ENCODE data around the gene ZNF485. TPM values are rescaled to one million over a fixed set of nuclear protein-coding genes. Genes with fewer than 3 reads are reported as not detected.
A peak's percentile ranks its signal among the peaks of the same experiment; 100 is the strongest.
"Not testable (repeated sequence)": the region's sequence is repeated elsewhere in the genome, so short reads cannot be mapped to it uniquely, and the experiment has no call there.

ZNF485 gene
- 1 to 10 TPM; 7.4 to 9.6 TPM for total RNA-seq

DNA sequence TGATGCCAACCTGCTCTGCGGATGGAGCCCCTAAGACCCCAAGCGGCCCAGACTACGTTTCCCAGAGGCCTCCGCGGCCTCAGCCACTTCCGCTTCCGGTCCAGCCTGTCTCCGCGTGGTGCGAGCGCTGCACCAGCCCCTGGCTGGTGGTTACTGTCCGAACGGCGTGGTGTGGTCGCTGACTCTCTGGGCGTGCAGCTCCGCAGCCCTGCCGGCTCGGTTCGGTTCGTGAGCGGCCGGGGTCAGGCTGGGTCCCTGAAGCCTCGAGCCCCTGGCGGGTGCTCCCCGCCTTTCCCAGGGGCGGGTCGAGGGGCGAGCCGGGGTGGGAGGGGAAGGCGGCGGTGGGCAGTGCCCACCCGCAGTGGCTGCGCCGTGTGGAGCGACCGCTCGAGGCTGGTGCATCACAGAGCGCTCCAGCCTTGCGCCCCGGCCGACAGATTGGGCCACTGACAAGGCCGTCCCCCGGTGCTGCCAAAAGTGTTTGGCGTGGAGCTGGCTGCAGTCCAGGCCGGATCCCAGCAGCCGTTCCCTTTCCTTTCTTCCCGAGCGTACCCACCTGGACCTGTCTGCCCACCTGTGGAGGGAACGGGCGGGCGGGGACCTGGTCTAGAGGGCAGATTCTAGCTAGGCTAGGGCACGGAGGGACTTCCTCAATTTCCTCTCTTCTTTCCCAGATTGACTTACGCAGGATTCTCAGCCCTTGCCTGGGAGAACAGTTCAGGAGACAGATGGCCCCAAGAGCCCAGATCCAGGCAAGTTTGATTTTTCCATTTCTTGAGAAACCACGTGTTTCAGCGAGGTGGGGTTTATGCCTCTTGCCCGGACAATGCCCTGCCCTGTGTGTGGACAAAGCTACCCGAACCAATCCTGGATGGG lies at the start of gene ZNF485:
Gene ZNF485, plus strand, starts transcription at position 116 of the 876 bp plus-strand sequence. Its CDS starts 613 bp downstream, at position 729.
- H3K27ac Mint-ChIP-seq = peak within 1 kb of the TSS; percentile 88
- H3K9me3 Mint-ChIP-seq = peaks cover 21% of the 10 kb centered on the region
- H3K36me3 Mint-ChIP-seq = peaks cover 48% of the 10 kb centered on the region
- H3K4me3 Mint-ChIP-seq = peak within 1 kb of the TSS; percentile 83
- peaks cover 20% of the 10 kb centered on the region for H3K4me1 Mint-ChIP-seq
- DNase-seq = peak; percentile 75
- no peaks in the 10 kb centered on the region for H3K27me3 Mint-ChIP-seq

DNA sequence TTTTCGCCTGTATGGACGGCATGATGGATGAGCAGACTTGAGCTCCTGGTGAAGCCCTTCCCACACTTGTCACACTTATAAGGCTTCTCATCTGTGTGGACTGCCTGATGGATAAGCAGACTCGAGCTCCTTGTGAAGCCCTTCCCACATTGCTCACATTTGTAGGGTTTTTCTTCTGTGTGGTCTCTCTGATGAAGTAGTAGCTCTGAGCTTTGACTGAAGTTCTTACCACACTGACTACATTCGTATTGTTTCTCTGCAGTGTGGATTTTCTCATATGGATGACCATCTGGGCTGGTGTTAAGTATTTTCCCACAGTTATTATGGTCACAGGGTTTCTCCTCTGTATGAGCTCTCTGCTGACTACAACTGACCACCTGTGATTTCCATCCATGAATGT lies 49.0 kb upstream of the ZNF485 start:
- no peaks in the 10 kb centered on the region for H3K27me3 Mint-ChIP-seq
- peaks cover 65% of the 10 kb centered on the region for H3K9me3 Mint-ChIP-seq
- no peaks in the 10 kb centered on the region for H3K4me1 Mint-ChIP-seq
- no peak overlapping the region for H3K4me3 Mint-ChIP-seq
- DNase-seq = no peak
- H3K27ac Mint-ChIP-seq = no peak overlapping the region
- peaks cover 82% of the 10 kb centered on the region for H3K36me3 Mint-ChIP-seq

DNA sequence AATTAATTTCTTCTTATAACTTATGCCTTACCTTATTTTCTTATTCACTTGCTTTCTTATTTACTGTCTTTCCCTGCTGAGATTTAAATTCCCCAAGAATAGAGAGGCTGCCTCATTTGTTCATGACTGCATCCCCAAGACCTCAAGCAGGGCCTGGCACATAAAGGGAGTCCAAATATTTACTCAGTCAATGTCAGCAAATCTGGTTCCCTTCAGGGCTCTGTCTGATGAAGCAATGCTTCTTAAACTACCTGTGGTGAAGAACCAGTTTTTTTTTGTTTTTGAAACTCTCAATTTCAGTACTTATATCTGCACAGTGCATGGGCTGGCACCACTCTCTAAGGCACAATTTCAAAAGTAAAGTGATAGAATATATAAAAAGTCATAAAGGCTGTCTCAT lies 36.6 kb upstream of the ZNF485 start:
- DNase-seq = no peak
- H3K4me3 Mint-ChIP-seq = no peak overlapping the region
- no peak overlapping the region for H3K27ac Mint-ChIP-seq
- H3K4me1 Mint-ChIP-seq = peaks cover 18% of the 10 kb centered on the region
- H3K27me3 Mint-ChIP-seq = no peaks in the 10 kb centered on the region
- peaks cover 19% of the 10 kb centered on the region for H3K9me3 Mint-ChIP-seq
- H3K36me3 Mint-ChIP-seq = peaks cover 60% of the 10 kb centered on the region

DNA sequence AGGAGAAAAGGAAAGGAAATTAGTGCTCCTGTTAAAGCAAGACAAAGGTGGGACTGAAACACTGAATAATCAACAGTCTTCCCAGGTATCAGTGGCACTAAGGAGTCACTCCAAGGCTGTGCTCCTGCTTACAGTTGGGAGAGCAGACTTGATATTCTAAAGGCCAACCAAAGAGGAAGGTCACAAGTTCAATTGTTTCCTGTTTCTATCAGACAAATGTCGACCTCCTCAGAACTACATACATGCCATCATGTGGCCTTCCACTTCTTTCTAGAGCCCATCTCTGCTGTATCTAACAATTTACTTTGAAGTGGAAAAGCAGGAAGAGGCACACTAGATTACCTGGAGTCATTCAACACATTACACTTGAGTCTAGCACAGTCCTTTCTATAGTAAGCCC lies 35.3 kb upstream of the ZNF485 start:
- H3K36me3 Mint-ChIP-seq = peaks cover 61% of the 10 kb centered on the region
- H3K4me3 Mint-ChIP-seq = no peak overlapping the region
- peaks cover 24% of the 10 kb centered on the region for H3K4me1 Mint-ChIP-seq
- no peak for DNase-seq
- peaks cover 30% of the 10 kb centered on the region for H3K9me3 Mint-ChIP-seq
- H3K27ac Mint-ChIP-seq = no peak overlapping the region
- no peaks in the 10 kb centered on the region for H3K27me3 Mint-ChIP-seq

DNA sequence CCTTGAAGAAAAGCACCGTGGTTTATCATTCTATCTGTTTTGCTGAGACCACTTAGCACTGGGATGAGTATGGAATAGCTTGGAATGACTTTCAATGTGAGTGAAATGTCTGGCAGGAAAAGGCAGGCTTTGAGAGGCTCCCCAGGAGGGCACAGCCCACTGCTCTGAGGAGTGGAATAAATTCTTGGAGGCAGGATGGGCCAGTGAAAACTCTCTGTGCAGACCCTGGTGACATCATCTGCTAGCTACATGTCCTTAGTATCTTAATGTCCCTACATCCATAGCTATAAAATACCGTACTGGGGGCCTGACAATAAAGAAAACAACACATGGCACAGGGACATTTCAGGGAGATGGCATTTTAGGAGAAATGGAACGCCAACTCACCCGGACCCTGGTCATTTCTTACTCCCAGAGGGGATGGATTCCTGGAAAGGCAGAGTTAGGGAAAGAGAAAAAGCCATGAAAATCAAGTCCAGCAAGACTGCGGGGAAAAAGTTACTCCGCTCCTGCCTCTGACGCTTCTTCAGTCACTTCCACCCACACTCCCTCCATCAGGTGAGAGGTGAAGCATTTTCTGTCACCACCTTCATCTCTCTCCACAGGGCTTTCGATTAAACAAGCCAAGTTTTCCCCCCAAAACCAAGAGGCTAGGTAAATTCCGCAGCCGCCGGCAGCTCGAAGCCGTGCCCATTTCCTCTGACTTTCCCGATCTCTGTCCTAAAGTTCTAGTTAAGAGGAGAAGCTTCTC lies 32.8 kb upstream of the ZNF485 start:
- Mint-ChIP-seq H3K9me3 (peaks cover 39% of the 10 kb centered on the region), H3K4me1 (peaks cover 27% of the 10 kb centered on the region), H3K4me3 (peak overlapping the region; percentile 63), H3K27ac (peak overlapping the region; percentile 52), H3K36me3 (peaks cover 52% of the 10 kb centered on the region), H3K27me3 (no peaks in the 10 kb centered on the region)
- no peak for DNase-seq

DNA sequence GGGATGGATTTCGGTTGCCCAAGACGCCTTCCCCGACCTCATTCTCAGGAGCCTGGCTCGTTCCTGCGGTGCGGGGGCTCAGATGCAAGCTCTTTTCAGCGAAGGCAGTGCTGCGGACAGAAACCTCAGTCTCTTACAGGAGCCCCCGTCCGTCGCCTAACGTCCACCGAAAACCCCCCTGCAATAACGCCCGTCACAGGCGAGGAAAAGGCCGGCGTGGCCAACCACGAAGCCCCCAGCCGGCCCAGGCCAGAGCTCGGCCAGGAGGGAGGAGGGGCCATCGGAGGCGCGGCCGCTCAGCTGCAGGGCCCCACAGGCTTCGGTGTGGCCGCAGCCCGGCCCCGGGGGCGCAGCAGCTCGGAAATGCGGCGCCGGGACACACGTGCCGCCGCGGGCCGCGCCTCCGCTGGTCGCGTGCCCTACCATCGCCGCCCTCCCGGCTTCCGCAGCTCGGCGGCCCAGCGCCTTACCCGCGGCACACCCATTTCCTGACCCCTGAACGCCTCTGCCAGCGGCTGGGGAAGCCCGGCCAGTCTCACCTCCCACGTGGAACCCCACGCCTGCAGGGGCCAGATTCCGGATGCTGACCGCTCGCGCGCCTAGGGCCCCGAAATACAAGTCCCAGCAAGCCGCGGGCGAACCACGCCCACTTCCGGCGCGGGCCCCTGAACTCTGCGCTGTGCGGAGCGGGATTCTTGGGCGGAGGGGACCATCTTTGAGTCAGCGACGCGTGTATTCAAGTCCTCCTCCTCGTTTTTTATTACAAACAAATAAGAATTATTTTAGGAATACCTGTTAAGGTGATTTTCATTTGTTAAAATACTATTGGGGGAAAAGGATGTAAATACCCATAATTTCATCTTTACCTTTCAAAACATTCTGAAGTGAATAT lies 32.0 kb upstream of the ZNF485 start, which contains the start of gene ZNF239:
Gene ZNF239, minus strand, starts transcription at position 616 of the 892 bp plus-strand sequence. CDS start 16,537 bp downstream, outside the sequence.
- peaks cover 27% of the 10 kb centered on the region for H3K4me1 Mint-ChIP-seq
- H3K9me3 Mint-ChIP-seq = peaks cover 41% of the 10 kb centered on the region
- peak within 1 kb of the TSS; percentile 85 for H3K27ac Mint-ChIP-seq
- no peaks in the 10 kb centered on the region for H3K27me3 Mint-ChIP-seq
- peak; percentile 84 for DNase-seq
- H3K36me3 Mint-ChIP-seq = peaks cover 52% of the 10 kb centered on the region
- peak within 1 kb of the TSS; percentile 71 for H3K4me3 Mint-ChIP-seq

DNA sequence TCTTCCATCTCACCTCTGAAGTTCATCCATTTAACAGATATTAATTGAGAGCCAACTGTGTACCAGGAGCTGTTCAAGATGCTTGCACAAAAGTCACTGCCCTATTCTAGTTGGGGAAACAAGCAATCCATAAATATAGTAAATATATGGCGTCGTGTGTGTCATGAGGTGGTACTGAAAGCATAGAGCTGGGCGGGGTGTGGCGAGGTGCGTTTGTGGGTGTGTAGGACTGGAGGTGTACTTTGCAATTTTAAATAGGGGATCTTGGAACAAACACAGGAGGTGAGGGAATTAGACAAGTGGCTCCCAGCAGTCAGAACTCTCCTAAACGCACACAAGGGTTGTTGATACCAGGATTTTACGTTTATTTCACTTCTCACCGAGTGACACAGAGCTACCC lies 31.3 kb upstream of the ZNF485 start:
- peaks cover 52% of the 10 kb centered on the region for H3K36me3 Mint-ChIP-seq
- peak overlapping the region; percentile 71 for H3K4me3 Mint-ChIP-seq
- no peaks in the 10 kb centered on the region for H3K27me3 Mint-ChIP-seq
- H3K4me1 Mint-ChIP-seq = peaks cover 27% of the 10 kb centered on the region
- peaks cover 41% of the 10 kb centered on the region for H3K9me3 Mint-ChIP-seq
- DNase-seq = no peak
- H3K27ac Mint-ChIP-seq = peak overlapping the region; percentile 85

DNA sequence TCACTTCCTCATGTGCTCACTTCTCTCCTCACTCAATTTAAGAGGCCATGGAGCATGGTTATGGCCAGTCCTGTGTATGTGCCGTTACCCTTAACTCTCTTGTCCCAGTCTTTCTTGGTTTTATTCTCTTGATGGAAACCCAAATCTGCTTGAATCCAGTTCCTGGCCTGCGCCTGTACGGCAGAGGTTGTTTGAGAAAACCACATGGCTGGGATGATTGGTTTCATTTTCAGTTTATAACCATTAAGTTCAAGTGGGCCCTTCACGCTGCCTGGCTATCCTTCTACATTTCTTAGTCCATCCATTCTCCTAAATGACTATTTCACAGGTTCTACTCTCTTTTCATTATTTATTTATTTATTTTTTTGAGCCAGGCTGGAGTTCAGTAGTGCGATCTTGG lies 30.2 kb upstream of the ZNF485 start:
- Mint-ChIP-seq H3K27ac (no peak overlapping the region), H3K27me3 (no peaks in the 10 kb centered on the region), H3K4me3 (peak overlapping the region; percentile 7), H3K36me3 (peaks cover 44% of the 10 kb centered on the region), H3K9me3 (peaks cover 37% of the 10 kb centered on the region), H3K4me1 (peaks cover 23% of the 10 kb centered on the region)
- DNase-seq = no peak

DNA sequence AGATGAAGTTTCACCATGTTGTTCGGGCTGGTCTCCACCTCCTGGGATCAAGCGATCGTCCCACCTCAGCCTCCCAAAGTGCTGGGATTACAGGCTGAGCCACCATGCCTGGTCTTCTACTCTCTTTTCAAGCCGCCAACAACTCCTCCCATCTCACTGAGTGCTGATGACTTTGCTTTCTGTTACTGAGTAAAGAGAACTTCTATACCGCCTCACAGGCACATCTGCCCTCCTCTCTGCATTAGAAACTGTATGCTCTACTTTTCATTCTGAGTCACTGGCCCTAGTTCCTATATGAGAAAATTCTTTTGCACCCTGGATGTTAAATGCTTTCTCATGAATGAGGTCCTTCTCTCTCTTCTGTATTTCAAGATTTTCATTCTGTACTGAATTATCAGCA lies 29.7 kb upstream of the ZNF485 start:
- Mint-ChIP-seq H3K36me3 (peaks cover 41% of the 10 kb centered on the region), H3K27ac (no peak overlapping the region), H3K4me1 (peaks cover 19% of the 10 kb centered on the region), H3K4me3 (no peak overlapping the region), H3K9me3 (peaks cover 39% of the 10 kb centered on the region), H3K27me3 (no peaks in the 10 kb centered on the region)
- no peak for DNase-seq

DNA sequence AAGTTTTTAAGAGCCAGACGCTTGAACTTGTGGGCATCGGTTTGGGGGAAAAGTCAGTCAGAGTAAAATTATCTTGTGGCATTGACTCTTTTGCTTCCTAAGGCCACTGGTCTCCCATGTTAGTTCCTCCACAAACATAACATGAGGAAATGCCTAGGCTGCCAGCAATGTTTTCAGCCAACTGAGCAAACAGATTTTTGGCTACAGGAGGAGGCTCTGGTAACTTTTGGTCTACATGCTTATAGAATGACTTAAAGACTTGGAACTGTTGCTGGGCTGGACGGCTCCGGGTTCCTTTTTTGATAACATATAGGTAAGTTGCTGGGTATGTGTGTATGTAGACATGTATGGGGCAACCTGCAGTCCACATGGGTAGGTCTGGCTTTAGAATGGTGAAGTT lies 22.2 kb upstream of the ZNF485 start:
- Mint-ChIP-seq H3K9me3 (peaks cover 2% of the 10 kb centered on the region), H3K27me3 (no peaks in the 10 kb centered on the region), H3K27ac (no peak overlapping the region), H3K4me1 (peaks cover 7% of the 10 kb centered on the region), H3K4me3 (no peak overlapping the region), H3K36me3 (peaks cover 2% of the 10 kb centered on the region)
- no peak for DNase-seq

DNA sequence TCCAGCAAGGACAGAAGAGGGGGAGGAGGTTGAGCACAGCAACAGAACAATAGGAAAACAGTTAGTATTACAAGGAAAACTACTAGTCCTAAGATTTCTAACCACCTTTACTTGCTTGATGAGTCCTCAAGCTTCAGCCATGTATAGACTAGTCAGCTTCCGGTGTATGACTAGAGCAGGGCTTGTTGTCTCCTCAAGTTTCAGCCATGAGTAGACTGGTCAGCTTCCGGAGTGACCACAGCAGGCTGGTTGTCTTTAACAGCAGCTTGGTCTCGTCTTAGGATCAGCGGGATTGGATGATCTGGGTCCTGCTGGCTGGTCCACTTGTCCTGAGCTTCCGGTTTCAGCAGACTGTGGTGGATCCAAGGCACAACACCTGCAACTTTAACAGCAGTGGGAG lies 21.2 kb upstream of the ZNF485 start:
- DNase-seq = no peak
- Mint-ChIP-seq H3K9me3 (peaks cover 2% of the 10 kb centered on the region), H3K4me1 (peaks cover 7% of the 10 kb centered on the region), H3K36me3 (peaks cover 2% of the 10 kb centered on the region), H3K4me3 (no peak overlapping the region), H3K27me3 (no peaks in the 10 kb centered on the region), H3K27ac (no peak overlapping the region)

DNA sequence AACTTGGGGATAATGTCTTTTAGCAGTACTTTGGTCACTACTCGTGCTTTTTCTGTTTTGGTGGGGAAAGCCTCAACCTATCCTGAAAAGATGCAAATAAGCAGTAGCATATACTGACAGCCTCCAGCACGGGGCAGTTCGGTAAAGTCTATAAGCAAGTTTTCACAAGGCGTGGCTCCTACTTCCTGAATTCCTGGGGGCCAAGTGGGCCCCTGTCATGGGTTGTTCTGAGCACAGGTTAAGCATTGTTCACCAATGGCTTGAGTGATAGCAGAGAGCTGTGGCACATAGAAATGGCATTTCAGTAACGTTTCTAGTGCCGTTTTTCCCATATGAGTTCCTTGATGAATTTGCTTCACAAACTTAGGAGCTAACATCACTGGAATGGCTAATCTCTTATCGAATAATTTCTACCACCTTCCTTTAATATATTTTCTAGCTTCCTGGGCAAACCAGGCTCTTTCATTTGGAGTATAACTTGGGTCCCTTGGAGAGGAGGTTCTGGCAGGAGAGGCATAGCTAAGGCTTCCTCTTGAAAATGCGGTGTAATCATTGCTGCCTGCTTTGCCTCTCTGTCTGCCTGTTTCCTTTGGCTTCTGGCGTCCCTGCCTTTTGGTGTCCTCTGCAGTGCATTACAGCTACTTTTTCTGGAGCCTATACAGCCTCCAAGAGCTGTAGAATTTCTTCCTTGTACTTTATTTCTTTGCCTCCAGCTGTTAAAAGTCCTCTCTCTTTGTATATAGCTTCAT lies 20.1 kb upstream of the ZNF485 start:
- peaks cover 7% of the 10 kb centered on the region for H3K4me1 Mint-ChIP-seq
- no peak overlapping the region for H3K27ac Mint-ChIP-seq
- peaks cover 6% of the 10 kb centered on the region for H3K9me3 Mint-ChIP-seq
- no peaks in the 10 kb centered on the region for H3K27me3 Mint-ChIP-seq
- H3K4me3 Mint-ChIP-seq = no peak overlapping the region
- DNase-seq = no peak
- H3K36me3 Mint-ChIP-seq = peaks cover 2% of the 10 kb centered on the region

DNA sequence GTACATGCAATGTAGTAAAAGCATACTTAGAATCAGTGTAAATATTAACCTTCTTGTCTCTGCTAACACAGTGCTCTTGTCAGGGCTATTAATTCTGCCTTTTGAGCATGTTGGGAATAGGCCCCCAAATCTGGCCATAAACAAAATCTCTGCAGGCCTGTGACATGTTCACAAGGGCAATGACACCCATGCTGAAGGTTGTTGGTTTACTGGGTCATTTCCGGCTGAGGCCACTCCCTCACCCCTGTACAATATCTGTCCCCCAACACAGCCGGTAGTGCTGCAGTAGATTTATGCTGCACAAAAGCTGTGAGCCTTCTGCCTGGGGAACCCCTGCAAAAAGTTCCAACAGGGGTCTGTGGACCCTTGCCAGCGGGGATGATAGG lies 19.5 kb upstream of the ZNF485 start:
- H3K4me1 Mint-ChIP-seq = not testable (repeated sequence)

DNA sequence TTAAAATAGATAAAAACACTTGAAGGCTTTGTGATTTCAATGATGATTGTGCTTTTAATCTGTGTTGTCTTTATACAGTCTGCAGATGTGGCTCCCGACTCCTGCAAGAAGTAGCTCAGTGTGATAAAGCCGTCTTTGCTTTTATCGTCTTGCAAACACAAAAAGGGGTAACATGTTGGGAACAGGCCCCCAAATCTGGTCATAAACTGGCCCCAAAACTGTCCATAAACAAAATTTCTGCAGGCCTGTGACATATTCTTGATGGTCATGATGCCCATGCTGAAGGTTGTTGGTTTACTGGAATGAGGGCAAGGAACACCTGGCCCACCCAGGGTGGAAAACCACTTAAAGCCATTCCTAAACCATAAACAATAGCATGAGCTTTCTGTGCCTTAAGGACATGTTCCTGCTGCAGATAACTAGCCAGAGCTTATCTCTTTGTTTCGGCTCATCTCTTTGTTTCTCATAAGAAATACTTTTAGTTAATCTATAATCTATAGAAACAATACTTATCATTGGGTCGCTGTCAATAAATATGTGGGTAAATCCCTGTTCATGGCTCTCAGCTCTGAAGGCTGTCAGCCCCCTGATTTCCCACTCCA lies 14.8 kb upstream of the ZNF485 start:
- H3K4me3 Mint-ChIP-seq = no peak overlapping the region
- H3K9me3 Mint-ChIP-seq = peaks cover 10% of the 10 kb centered on the region
- DNase-seq = no peak
- H3K4me1 Mint-ChIP-seq = peaks cover 19% of the 10 kb centered on the region
- peaks cover 9% of the 10 kb centered on the region for H3K36me3 Mint-ChIP-seq
- H3K27me3 Mint-ChIP-seq = no peaks in the 10 kb centered on the region
- no peak overlapping the region for H3K27ac Mint-ChIP-seq

More for the DNA sequence above, 19.5 kb upstream of the ZNF485 start:
- H3K4me3 Mint-ChIP-seq, H3K36me3 Mint-ChIP-seq, DNase-seq, H3K9me3 Mint-ChIP-seq, H3K27ac Mint-ChIP-seq, H3K27me3 Mint-ChIP-seq: not testable (repeated sequence)
